SW480 (cell line): Measurements from ENCODE around the gene C3orf22.

Experiments
- DNase-seq: peaks from one replicate; pipeline ENCODE4 v3.0.0-alpha.2; 2016; ENCODE audit warnings: low spot score

C3orf22 gene

DNA sequence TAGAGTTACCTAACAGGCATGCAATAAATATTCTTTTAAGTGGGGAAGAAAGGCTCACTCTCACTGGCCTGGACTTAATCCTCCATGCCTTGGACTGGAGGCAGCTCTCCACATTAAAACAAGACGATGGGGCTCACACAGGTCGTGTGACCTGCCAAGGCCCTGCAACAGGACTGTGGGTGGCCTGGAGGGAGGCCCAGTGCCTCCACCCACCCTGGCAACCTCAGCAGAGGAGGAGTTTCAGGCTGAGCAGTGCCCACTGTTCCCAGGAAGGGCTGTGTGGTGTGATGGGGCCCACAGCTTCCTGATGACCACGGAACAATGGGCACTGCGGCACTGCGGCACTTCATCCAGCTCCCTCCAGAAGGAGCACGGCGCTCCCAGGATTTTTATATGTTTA is 46.7 kb downstream of the C3orf22 start:
- DNase-seq = peak; percentile 82

DNA sequence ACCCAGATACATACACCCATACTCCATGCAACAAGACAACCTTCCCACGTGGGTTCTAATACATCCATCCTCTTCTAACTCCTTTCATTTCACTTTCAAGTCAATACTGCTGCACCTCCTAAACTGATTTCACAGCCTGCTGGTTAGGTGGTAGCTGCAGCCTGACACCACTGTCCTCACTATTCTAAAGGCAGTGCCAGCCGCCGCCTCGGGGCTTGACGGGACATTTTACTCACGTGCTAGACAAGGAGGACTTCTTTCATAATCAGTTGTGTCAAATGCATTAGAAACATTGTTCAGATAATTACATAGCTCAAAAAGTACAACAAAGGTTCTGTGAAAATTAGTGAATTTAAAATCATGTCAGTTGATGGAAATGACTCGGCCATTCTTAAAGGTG is 47.4 kb downstream of the C3orf22 start:
- no peak for DNase-seq

DNA sequence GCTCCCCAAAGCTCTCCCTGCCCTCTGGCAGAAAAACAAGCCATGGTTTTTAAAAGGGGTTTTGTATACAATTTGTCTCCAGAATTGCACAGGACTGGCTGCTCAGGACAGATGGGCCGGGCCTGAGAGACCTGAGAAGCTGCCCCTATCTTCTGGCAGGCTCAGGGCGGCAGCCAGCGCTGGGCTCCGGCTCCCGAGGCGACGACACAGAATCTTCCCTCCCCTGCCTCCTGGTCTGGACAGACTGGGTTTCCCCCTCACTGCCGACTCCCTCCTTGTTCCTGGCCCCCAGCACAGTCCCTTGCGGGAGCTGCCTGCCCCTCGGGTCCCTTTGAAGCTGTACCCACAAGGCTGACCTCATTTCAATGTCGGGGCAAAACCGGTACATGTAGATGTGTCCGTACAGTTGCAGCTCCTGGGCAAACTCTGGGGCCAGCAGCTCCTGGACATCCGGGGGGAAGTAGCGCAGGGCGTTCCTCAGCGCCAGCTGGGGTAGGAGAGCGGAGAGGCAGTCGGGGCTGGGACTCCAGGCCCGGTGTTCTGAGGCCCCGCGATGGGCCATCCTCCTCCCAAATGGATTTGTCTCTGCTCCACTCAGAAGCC is 48.3 kb downstream of the C3orf22 start:
- peak; percentile 67 for DNase-seq

DNA sequence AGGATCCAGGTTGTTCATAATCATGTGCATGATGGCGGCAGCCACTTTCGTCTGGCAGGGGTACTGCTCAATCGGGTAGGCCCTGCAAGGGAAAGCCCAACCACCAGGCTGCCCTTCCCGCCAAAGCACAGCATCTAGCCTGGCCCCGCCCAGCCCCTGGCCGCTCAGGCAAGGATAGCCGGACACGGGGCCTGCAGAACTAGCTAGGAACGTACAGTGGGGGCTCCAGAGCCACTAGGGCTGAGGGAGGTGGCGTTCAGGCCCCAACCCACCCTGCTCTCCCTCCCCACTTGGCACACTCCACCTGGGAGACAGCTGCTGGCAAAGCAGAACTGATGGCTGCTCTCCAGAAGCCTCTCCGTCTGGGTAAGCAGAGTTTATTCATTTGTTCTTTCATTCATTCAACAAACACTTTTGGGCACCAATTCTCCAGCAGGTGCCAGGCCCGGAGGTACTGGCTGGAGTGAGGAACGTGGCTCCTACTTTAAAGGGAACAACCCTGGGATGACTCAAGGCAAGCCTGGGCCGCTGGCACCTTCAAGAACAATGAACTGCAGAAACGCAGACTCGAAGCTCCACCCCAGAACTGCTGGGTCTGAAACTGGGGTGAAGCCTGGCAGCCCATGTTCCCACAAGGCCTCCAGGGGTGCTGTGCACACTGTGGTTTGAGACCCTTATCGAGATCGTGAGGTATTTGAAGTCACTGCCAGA is 49.0 kb downstream of the C3orf22 start:
- DNase-seq = peak; percentile 71

DNA sequence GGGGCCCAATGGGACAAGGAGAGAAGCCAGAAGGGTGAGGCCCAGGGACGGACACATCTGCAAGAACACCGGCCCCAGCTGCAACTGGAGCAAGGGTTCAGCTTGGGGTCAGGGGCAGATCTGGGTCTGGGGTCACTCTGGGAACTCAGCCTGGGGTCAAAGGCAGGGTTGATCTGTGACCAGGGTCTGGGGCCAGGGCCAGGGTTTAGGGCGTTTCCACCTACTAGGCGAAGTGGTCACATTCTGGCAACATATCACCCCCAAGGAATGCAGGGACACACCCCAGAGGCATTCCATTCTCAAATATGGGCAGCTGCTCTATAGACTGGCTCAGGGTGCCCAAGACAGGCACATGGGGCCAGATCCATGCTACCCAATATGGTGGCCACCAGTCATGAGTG is 50.2 kb downstream of the C3orf22 start:
- DNase-seq = peak; percentile 93

DNA sequence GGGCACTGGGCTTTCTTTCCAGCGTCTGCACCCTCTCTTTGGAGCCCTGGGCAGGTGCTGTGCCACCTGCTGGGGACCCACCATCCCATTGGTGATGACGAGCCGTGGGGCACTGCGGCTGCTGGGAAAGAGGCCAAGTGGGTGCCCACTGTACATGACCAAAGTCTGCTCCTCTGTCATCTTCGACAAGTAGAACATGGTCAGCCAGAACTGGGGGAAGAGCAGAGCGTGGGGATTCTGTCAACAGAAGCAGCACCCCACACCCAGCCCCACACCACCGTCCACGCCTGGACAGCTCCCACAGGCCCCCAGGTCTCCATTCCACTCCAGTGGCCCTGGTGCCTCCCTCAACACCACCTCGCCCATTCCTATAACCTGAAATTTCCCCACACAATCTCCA is 50.8 kb downstream of the C3orf22 start:
- DNase-seq = no peak

DNA sequence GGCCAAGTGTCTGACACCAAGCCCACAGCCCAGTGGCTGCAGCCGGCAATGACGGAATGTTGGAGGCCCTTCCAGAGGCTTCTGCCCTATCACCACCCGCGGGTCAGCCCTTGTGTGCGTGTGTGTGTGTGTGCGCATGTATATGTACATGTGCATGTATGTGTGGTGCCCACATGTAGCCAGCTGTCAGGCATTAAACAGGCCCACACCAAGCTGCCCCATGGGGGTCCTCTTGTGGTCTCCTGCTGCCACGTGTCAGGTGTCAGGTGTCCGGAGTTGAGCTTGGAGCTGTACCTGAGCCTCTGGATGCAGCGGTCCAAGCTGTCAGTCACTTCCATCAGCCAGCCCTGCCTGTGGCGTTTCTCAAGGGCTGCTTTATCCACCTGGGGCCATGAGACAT is 55.0 kb downstream of the C3orf22 start:
- DNase-seq = no peak

DNA sequence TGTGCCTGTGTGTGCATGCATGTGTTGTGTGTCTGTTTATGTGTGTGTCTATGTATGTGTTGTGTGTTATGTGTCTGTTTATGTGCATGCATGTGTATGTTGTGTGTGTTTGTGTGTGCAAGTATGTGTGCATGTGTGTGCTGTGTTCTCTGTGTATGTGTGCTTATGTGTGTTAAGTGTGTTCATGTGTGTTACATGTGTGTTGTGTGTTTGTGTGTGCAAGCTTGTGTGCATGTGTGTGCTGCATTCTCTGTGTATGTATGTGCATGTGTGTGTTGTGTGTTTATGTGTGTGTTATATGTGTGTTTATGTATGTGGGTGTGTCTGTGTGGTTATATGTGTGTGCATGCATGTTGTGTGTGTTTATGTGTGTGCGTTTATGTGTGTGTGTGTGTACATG is 56.1 kb downstream of the C3orf22 start:
- no peak for DNase-seq

DNA sequence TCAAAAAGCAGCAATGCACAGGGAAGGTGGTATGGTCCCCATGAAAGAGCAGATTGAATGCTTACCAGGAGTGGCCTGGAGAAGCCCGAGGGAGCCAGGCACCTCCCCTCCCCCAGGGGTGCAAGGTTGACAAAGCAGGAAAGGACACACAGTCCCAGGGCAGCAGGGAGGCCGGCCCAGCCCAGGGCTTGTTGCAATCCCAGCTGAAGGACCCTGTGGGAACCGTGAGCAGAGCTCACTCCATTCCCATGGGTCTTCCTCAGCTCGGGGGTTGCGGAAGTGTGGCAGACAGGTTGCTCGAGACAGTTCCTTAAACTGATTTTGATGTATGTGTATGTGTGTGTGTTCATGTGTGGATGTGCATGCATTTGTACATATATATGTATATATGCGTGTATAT is 57.0 kb downstream of the C3orf22 start:
- DNase-seq = no peak

DNA sequence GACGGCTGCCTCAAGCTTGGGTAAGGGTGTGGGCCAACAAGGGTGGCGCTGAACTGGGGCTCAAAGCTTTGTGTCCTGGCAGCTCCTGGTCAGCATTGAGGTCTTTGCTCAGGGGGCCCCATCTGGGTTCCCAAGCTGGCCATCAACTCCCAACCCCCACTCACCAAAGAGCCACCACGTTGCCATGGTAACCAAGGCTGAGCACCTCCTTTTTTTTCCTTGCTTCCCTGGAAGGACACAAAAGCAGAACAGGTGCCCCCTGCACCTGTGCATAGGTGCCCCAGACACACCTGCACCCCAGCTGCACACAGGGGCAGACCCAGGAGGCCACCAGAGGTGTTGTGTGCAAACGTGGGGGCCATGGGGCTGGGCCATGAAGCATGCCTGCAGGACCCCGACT is 57.7 kb downstream of the C3orf22 start:
- no peak for DNase-seq

DNA sequence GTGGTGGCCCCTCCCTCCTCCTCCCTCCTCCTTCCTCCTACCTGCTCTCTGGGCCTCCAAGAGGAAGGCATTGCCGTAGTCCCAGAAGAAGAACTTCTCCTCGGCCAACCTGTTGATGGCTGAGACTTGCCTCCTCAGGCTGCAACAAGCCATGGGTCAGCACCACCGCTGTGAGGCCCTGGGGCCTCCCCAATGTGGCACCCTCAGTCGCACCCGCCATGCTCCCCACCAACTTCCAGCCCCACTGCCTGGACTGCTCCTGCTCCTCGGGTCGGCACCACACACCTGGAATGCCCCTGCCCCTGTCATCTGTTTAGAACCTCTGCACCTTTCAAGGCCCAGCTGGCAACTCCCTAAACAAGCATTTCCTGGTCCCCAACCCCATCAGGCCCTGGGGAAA is 58.7 kb downstream of the C3orf22 start:
- DNase-seq = no peak
